Heart right ventricle (tissue), 16 donors: ENCODE measurements around the gene BDKRB2. TPM values are rescaled to one million over a fixed set of nuclear protein-coding genes. Genes with fewer than 3 reads are reported as not detected.

Experiments used
- ATAC-seq, 8 donors: fragments of 200-7000 bp; cut with Tn5 transposase; one replicate each; pipeline ENCODE4 v1.9.1; 2020; ENCODE audit warnings: mild to moderate bottlenecking in 8 of 8, moderate library complexity in 8 of 8, moderate number of reproducible peaks in 1 of 8
- DNase-seq, 2 donors: peaks; one replicate each; pipeline ENCODE4 v3.0.0-alpha.2; 2020
- H3K27ac ChIP-seq, 10 donors: fragments of 200-600 bp; sonication (generic) in 2 of 10; one replicate each; pipeline versions ENCODE4 v1.5.0 to v1.8.0; 2020 to 2022; ENCODE audit warnings: mild to moderate bottlenecking in 3 of 10
- H3K27me3 ChIP-seq, 7 donors: fragments of 200-600 bp; one replicate each; pipeline ENCODE4 v1.8.0; 2021 to 2022; ENCODE audit warnings: mild to moderate bottlenecking in 2 of 7
- H3K36me3 ChIP-seq, 9 donors: fragments of 200-600 bp; sonication (generic) in 1 of 9; one replicate each; pipeline versions ENCODE4 v1.5.0 to v1.8.0; 2020 to 2022; ENCODE audit warnings: mild to moderate bottlenecking in 2 of 9
- H3K4me1 ChIP-seq, 9 donors: fragments of 200-600 bp; sonication (generic) in 1 of 9; one replicate each; pipeline versions ENCODE4 v1.5.0 to v1.8.0; 2020 to 2022; ENCODE audit warnings: mild to moderate bottlenecking in 4 of 9
- H3K4me3 ChIP-seq, 10 donors: fragments of 200-600 bp; sonication (generic) in 2 of 10; one replicate each; pipeline versions ENCODE4 v1.5.0 to v1.8.0; 2020 to 2022; ENCODE audit warnings: mild to moderate bottlenecking in 7 of 10, moderate library complexity in 2 of 10
- H3K9me3 ChIP-seq, 11 donors: fragments of 200-600 bp in 10 of 11; sonication (generic) in 2 of 11; one replicate each; pipeline versions ENCODE4 v1.5.0 to v1.8.0; 2013 to 2022; ENCODE audit warnings: mild to moderate bottlenecking in 2 of 11, control low read depth in 1 of 11, moderate library complexity in 1 of 11
- WGBS, 2 donors: extraction: QIAGEN DNeasy Blood & Tissue Kit; methylation state at CpG; one replicate each; pipeline ENCODE4 v1.1.7; 2013; ENCODE audit warnings: inconsistent platforms in 1 of 2; 5-methylcytosine and 5-hydroxymethylcytosine counted together
- intact Hi-C, 10 donors: fragments of 100-400 bp; cut with DNase I; formaldehyde crosslinking; loops; one replicate each; pipeline versions ENCODE4 v1.11.1 to v1.14.2; 2022
- polyA plus RNA-seq, 2 donors: library from polyadenylated mRNA; stranded (reverse); fragments of 200-250 nt; gene quantifications; one replicate each; pipeline ENCODE4 v1.2.3, GENCODE V29; 2013
- total RNA-seq, 10 donors: library from RNA; stranded (reverse); fragmentation: NEBNext Ultra II Directional in 3 of 10; extraction: Animal tissue kit (Norgen Biotek cat#: 25700) in 3 of 10; gene quantifications; one replicate each; pipeline versions ENCODE4 v1.2.1 to v1.2.4, GENCODE V29; 2021 to 2023
- TF ChIP-seq, protein P1 (sequence below), 9 donors: fragments of 200-600 bp; sonication (generic) in 2 of 9; IDR thresholded peaks; one replicate each; pipeline versions ENCODE4 v1.5.0 to v1.8.0; 2021 to 2022; ENCODE audit warnings: antibody characterized with exemption in 9 of 9, mild to moderate bottlenecking in 5 of 9, moderate library complexity in 1 of 9
- donor health status: Arrhythmogenic right ventricular cardiomyopathy.
- donor health status: ischemic (EF 13 %, LVEDD 7.1; RV severe dilation, severe dysfunction).
- donor health status: healthy with polysubstance abuse.
- donor health status: DM: no; HTN: yes; CAD: no.
- donor health status: DM: no; HTN: no; CAD: no.
- donor health status: ischemic (EF 25% LVEDD 6.9; RV normal size, moderate dysfunction).
- donor health status: ischemic (EF 25% LVEDD 5.7; RV mildly dilated, moderate dysfunction).
- donor health status: healthy.
- donor health status: DM: yes; HTN: yes; CAD: no.
- donor health status: Ischemic cardiomyopathy.
- donor health status: ischemic (EF 35%, LVEDD 5.7; RV mildly dilated, moderate dysfunction).
- donor health status: nonischemic (EF 11% LVEDD 7.7; RV severe dilation, severe dysfunction).
- donor health status: DM: yes; HTN: yes; CAD: no.
- donor health status: PGD.
- donor health status: ischemic (EF 29% LVEDD 5.4; RV normal size, mild dysfunction).
- donor health status: nonischemic (EF 23%, LVEDD 6.1; RV moderate dilation, normal function).

The BDKRB2 gene
- total and polyA plus RNA-seq, 12 donors: 0.19 to 3.6 (median 0.59) TPM

- TF ChIP-seq, protein P1, sequence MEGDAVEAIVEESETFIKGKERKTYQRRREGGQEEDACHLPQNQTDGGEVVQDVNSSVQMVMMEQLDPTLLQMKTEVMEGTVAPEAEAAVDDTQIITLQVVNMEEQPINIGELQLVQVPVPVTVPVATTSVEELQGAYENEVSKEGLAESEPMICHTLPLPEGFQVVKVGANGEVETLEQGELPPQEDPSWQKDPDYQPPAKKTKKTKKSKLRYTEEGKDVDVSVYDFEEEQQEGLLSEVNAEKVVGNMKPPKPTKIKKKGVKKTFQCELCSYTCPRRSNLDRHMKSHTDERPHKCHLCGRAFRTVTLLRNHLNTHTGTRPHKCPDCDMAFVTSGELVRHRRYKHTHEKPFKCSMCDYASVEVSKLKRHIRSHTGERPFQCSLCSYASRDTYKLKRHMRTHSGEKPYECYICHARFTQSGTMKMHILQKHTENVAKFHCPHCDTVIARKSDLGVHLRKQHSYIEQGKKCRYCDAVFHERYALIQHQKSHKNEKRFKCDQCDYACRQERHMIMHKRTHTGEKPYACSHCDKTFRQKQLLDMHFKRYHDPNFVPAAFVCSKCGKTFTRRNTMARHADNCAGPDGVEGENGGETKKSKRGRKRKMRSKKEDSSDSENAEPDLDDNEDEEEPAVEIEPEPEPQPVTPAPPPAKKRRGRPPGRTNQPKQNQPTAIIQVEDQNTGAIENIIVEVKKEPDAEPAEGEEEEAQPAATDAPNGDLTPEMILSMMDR (IDR thresholded peaks at IDR 0.05): no peak
- WGBS, 2 donors: 82 to 86% methylated on average over 11 of the region's 11 CpGs
- Histone ChIP-seq H3K27me3 (peaks cover 0 to 56% (median 39%) of the 10 kb centered on the region in 7 donors), H3K4me1 (peaks cover 0 to 23% (median 13%) of the 10 kb centered on the region in 9 donors), H3K27ac (no peak overlapping the region), H3K36me3 (no peaks in the 10 kb centered on the region), H3K9me3 (no peaks in the 10 kb centered on the region), H3K4me3 (no peak overlapping the region)
- DNase-seq (no peak), ATAC-seq (no peak)
- intact Hi-C loops: no loop called here
Measured at GRCh38 chr14:96202441-96203094, 2.1 kb upstream of the BDKRB2 start.

DNA sequence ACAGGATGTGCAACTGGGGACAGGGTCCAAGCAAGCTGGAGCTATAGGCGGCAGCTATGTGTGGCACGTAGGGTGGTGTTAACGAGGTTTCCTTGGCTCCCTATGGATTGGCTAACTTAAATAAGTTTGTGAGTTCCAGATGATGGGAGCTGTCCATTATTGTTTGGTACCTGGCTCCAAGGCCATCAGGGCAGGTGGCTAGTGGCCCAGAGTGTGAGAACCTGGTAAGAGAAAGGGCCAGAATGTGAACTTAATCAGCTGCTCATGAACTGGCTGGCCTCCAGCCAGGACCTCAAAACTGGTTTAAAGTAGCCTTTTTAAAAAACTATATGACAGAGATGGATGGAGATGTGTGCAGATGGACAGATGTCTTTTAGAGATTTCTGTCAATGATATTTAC, 1.5 kb upstream of the BDKRB2 start:
- Histone ChIP-seq H3K4me1 (peaks cover 0 to 22% (median 11%) of the 10 kb centered on the region in 9 donors), H3K36me3 (no peaks in the 10 kb centered on the region), H3K27me3 (peaks cover 0 to 54% (median 39%) of the 10 kb centered on the region in 7 donors), H3K27ac (no peak overlapping the region), H3K4me3 (no peak overlapping the region), H3K9me3 (no peaks in the 10 kb centered on the region)
- ATAC-seq (no peak), DNase-seq (no peak)
- WGBS, 2 donors: 92% methylated on average over 3 of the region's 3 CpGs
- intact Hi-C loops: no loop called here
- TF ChIP-seq, protein P1 (IDR thresholded peaks at IDR 0.05): no peak

DNA sequence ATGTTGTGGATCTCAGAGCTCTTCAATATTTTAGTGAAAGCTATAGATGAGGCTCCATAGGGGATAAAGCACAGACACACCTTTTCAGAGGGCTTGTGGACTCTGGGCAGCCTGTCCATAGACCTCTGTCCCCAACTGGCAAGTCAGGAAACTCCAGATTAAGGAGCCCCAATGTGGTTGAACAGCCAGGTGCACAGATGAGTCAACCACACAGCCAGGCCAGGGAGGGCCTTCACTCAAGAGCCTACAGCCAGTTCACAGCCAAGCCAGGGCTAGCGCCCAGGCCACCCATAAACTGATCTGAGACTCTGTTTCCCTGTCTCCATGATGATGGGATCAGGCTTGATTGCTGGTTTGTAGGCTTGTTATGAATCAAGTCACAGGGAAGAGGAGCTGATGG, 1.0 kb upstream of the BDKRB2 start:
- 80 to 89% methylated on average over 1 of the region's 1 CpG for WGBS, 2 donors
- H3K4me1 ChIP-seq: peaks cover 0 to 18% (median 11%) of the 10 kb centered on the region in 9 donors
- ATAC-seq (no peak), DNase-seq (no peak)
- intact Hi-C loops: no loop called here
- peaks cover 0 to 56% (median 40%) of the 10 kb centered on the region in 7 donors for H3K27me3 ChIP-seq
- H3K27ac ChIP-seq: peak overlapping the region in 2 of 10 donors; percentile 52 to 56
- H3K4me3 ChIP-seq: no peak overlapping the region
- no peaks in the 10 kb centered on the region for H3K9me3 ChIP-seq
- TF ChIP-seq, protein P1 (IDR thresholded peaks at IDR 0.05): no peak
- H3K36me3 ChIP-seq: no peaks in the 10 kb centered on the region

- WGBS, 2 donors: 39 to 41% methylated on average over 21 of the region's 21 CpGs
- H3K27ac ChIP-seq: peak overlapping the region in 5 of 10 donors; percentile 17 to 56 (median 52)
- DNase-seq (no peak), ATAC-seq (peak in 1 of 8 donors; percentile 18)
- H3K9me3 ChIP-seq: no peaks in the 10 kb centered on the region
- TF ChIP-seq, protein P1 (IDR thresholded peaks at IDR 0.05): no peak
- H3K4me1 ChIP-seq: peaks cover 0 to 14% (median 9%) of the 10 kb centered on the region in 9 donors
- H3K36me3 ChIP-seq: no peaks in the 10 kb centered on the region
- intact Hi-C loops: no loop called here
- H3K27me3 ChIP-seq: peaks cover 0 to 56% (median 43%) of the 10 kb centered on the region in 7 donors
- H3K4me3 ChIP-seq: peak overlapping the region in 9 of 10 donors; percentile 25 to 52 (median 45)
Measured at GRCh38 chr14:96205059-96205977, 679 bp downstream of the BDKRB2 start.
